HCT116 (cell line): ENCODE results near the gene ITPR2.

Experiments used
- CEBPB ChIP-seq: IDR thresholded peaks from 2 replicates; pipeline ENCODE4 v1.6.1; 2012; ENCODE audit warnings: low read depth
- EZH2 ChIP-seq: fragments of 200-600 bp; sonication (generic); IDR thresholded peaks from 2 replicates; pipeline ENCODE4 v1.6.1; 2017; ENCODE audit warnings: antibody characterized with exemption, mixed run types
- EZH2phosphoT487 ChIP-seq: fragments of 200-600 bp; IDR thresholded peaks from 2 replicates; pipeline ENCODE4 v1.6.1; 2018; ENCODE audit warnings: antibody characterized with exemption, borderline replicate concordance
- FOSL1 ChIP-seq: IDR thresholded peaks from 2 replicates; pipeline ENCODE4 v1.6.1; 2012; ENCODE audit warnings: low read depth
- JUND ChIP-seq: IDR thresholded peaks from 2 replicates; pipeline ENCODE4 v1.6.1; 2012
- POLR2A ChIP-seq: IDR thresholded peaks from 2 replicates; pipeline ENCODE4 v1.7.0; 2011; ENCODE audit warnings: borderline replicate concordance; ENCODE audit not compliant: insufficient read depth, insufficient read length; ENCODE audit errors: extremely low read depth
- POLR2AphosphoS5 ChIP-seq: IDR thresholded peaks from 2 replicates; pipeline ENCODE4 v1.6.1; 2011; ENCODE audit warnings: mild to moderate bottlenecking, low read depth, low read length, moderate library complexity
- ZFX ChIP-seq: fragments of 450-650 bp; IDR thresholded peaks from 2 replicates; pipeline ENCODE4 v1.6.1; 2017
- TF ChIP-seq, protein P1 (sequence below), 3 experiments: fragments of 200-600 bp in 1 of 3; sonication (generic) in 1 of 3; IDR thresholded peaks in 2 of 3; conservative IDR thresholded peaks in 1 of 3; 2 replicates each; pipeline ENCODE4 v1.5.1; 2012 to 2017; ENCODE audit warnings: low read depth in 2 of 3, low read length in 2 of 3, antibody characterized with exemption in 1 of 3, borderline replicate concordance in 1 of 3, control low read depth in 1 of 3, mild to moderate bottlenecking in 1 of 3, mixed read lengths in 1 of 3, mixed run types in 1 of 3, moderate library complexity in 1 of 3; ENCODE audit not compliant: insufficient read depth in 1 of 3

DNA sequence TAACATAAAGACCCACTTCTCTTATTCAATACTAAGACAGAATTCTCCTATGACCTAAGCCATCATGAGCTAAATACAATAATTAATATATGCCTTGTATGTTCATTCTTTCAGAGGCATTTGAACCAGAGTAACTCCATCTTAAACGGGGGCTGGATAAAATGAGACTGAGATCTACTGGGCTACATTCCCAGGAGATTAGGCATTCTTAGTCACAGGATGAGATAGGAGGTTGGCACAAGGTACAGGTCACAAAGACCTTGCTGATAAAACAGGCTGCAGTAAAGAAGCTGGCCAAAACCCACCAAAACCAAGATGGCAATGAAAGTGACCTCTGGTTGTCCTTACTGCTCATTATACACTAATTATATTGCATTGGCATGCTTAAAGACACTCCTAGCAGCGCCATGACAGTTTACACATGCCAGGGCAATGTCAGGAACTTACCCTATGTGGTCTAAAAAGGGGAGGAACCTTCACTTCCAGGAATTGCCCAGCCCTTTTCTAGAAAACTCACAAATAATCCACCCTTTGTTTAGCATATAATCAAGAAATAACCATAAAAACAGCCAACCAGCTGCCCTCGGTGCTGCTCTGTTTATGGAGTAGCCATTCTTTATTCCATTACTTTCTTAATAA, 376.9 kb downstream of the ITPR2 start:
- TF ChIP-seq EZH2 (no peak), POLR2AphosphoS5 (no peak), JUND (no peak), CEBPB (no peak), POLR2A (no peak), EZH2phosphoT487 (no peak), FOSL1 (no peak), ZFX (no peak)
- TF ChIP-seq, protein P1, sequence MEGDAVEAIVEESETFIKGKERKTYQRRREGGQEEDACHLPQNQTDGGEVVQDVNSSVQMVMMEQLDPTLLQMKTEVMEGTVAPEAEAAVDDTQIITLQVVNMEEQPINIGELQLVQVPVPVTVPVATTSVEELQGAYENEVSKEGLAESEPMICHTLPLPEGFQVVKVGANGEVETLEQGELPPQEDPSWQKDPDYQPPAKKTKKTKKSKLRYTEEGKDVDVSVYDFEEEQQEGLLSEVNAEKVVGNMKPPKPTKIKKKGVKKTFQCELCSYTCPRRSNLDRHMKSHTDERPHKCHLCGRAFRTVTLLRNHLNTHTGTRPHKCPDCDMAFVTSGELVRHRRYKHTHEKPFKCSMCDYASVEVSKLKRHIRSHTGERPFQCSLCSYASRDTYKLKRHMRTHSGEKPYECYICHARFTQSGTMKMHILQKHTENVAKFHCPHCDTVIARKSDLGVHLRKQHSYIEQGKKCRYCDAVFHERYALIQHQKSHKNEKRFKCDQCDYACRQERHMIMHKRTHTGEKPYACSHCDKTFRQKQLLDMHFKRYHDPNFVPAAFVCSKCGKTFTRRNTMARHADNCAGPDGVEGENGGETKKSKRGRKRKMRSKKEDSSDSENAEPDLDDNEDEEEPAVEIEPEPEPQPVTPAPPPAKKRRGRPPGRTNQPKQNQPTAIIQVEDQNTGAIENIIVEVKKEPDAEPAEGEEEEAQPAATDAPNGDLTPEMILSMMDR (IDR thresholded peaks at IDR 0.05 in 2 of 3, conservative IDR thresholded peaks at IDR 0.05 in 1 of 3; ENCODE audit: borderline replicate concordance in 1 of 3, insufficient read depth in 1 of 3, low read depth in 2 of 3, low read length in 2 of 3): no peak
